Measurements from ENCODE around the gene METAP2.

DNA sequence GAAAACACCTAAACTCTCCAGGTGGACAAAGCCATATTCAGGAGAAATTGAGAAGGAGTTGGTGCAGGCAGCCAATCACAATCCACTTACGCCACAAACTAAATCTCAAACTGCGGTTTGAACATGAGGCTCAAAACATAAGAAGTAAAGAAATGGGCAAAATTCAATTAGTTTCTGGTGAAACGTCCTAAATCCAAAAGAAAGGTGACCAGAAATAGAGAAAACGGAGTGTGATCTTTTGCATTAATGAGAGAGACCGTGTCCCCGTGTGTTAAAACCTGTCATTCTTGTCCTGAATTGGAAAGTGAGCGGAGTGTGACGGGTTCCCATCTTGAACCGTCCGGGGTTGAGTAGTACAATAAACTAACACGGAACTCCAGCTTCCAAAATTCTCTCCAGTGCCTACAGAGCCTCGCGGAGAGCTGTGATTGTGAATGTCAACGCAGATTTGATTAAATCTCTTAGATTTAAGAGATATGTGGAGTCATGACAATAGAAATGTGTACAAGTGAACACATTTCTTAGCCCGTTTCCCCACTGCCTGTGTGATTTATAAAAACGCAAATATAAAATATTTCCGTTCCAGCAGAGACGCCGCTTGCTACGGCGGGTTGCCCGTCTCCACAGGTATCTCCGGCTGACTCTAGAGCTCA lies 595 bp upstream of the METAP2 start:
- TF ChIP-seq POLR2AphosphoS5 (IDR thresholded peaks at IDR 0.05; ENCODE audit: low read depth): no peak
- TF ChIP-seq ZNF114 (CRISPR knock-in tag; IDR thresholded peaks at IDR 0.05): no peak
- TF ChIP-seq, protein P1, sequence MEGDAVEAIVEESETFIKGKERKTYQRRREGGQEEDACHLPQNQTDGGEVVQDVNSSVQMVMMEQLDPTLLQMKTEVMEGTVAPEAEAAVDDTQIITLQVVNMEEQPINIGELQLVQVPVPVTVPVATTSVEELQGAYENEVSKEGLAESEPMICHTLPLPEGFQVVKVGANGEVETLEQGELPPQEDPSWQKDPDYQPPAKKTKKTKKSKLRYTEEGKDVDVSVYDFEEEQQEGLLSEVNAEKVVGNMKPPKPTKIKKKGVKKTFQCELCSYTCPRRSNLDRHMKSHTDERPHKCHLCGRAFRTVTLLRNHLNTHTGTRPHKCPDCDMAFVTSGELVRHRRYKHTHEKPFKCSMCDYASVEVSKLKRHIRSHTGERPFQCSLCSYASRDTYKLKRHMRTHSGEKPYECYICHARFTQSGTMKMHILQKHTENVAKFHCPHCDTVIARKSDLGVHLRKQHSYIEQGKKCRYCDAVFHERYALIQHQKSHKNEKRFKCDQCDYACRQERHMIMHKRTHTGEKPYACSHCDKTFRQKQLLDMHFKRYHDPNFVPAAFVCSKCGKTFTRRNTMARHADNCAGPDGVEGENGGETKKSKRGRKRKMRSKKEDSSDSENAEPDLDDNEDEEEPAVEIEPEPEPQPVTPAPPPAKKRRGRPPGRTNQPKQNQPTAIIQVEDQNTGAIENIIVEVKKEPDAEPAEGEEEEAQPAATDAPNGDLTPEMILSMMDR (conservative IDR thresholded peaks at IDR 0.05; ENCODE audit: low read depth in 2 of 2): no peak
- TF ChIP-seq, protein P2, sequence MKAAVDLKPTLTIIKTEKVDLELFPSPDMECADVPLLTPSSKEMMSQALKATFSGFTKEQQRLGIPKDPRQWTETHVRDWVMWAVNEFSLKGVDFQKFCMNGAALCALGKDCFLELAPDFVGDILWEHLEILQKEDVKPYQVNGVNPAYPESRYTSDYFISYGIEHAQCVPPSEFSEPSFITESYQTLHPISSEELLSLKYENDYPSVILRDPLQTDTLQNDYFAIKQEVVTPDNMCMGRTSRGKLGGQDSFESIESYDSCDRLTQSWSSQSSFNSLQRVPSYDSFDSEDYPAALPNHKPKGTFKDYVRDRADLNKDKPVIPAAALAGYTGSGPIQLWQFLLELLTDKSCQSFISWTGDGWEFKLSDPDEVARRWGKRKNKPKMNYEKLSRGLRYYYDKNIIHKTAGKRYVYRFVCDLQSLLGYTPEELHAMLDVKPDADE (IDR thresholded peaks at IDR 0.05): no peak
- TF ChIP-seq EZH2phosphoT487 (IDR thresholded peaks at IDR 0.05; ENCODE audit: unreplicated experiment): no peak
- TF ChIP-seq EZH2 (IDR thresholded peaks at IDR 0.05; ENCODE audit: low read depth, unreplicated experiment): no peak
- TF ChIP-seq CREB1 (CRISPR knock-in tag; IDR thresholded peaks at IDR 0.05; ENCODE audit: low read depth): no peak
- no peak for TF ChIP-seq JUNB (IDR thresholded peaks at IDR 0.05; ENCODE audit: unreplicated experiment)
- TF ChIP-seq STAT1 (IDR thresholded peaks at IDR 0.05; ENCODE audit: unreplicated experiment): no peak

Measured in GM23338 (cell line).